OCI-LY3 (cell line): ENCODE measurements around the gene ID1.

ENCODE experiments used
- H2AFZ ChIP-seq: fragments of 200-600, 300-600 bp; shearing (Covaris generic); 2 replicates; pipeline ENCODE4 v1.6.0; 2014; ENCODE audit warnings: antibody characterized with exemption, low read depth, low read length
- H3K27ac ChIP-seq: fragments of 200-600, 300-600 bp; sonication (generic); 2 replicates; pipeline ENCODE4 v1.5.1; 2014; ENCODE audit warnings: mild to moderate bottlenecking, low read length, moderate library complexity, mixed read lengths
- H3K27me3 ChIP-seq: fragments of 200-600, 300-600 bp; sonication (generic); 2 replicates; pipeline ENCODE4 v1.6.1; 2014; ENCODE audit warnings: low read depth, low read length, mixed read lengths
- H3K36me3 ChIP-seq: fragments of 200-600, 300-600 bp; sonication (generic); replicated peaks from 2 replicates; pipeline ENCODE3; 2014; ENCODE audit warnings: low read depth, low read length, mixed read lengths
- H3K4me1 ChIP-seq: fragments of 300-600, 200-600 bp; sonication (generic); 2 replicates; pipeline ENCODE4 v1.6.1; 2014; ENCODE audit warnings: low read length, mixed read lengths
- H3K4me2 ChIP-seq: fragments of 200-600, 300-600 bp; sonication (generic); 2 replicates; pipeline ENCODE4 v1.6.1; 2014; ENCODE audit warnings: low read length, mixed read lengths
- H3K4me3 ChIP-seq: fragments of 300-600, 200-600 bp; sonication (generic); 2 replicates; pipeline ENCODE4 v1.5.1; 2014; ENCODE audit warnings: antibody characterized with exemption, mild to moderate bottlenecking, low read length, moderate library complexity
- H3K79me2 ChIP-seq: fragments of 300-600, 200-600 bp; shearing (Covaris generic); 2 replicates; pipeline ENCODE4 v1.6.1; 2014; ENCODE audit warnings: mild to moderate bottlenecking, low read length, mixed read lengths
- H3K9ac ChIP-seq: fragments of 300-600, 200-600 bp; shearing (Covaris generic); 2 replicates; pipeline ENCODE4 v1.6.0; 2014; ENCODE audit warnings: mild to moderate bottlenecking, low read length, moderate library complexity
- H3K9me3 ChIP-seq: fragments of 200-600, 300-600 bp; shearing (Covaris generic); 2 replicates; pipeline ENCODE4 v1.6.1; 2014; ENCODE audit warnings: low read length, mixed read lengths; ENCODE audit not compliant: insufficient read depth
- H4K20me1 ChIP-seq: fragments of 200-600, 300-600 bp; sonication (generic); 2 replicates; pipeline ENCODE4 v1.6.1; 2016; ENCODE audit warnings: low read length, mixed read lengths; ENCODE audit not compliant: insufficient read depth
- CTCF ChIP-seq: fragments of 200-600, 300-600 bp; sonication (generic); IDR thresholded peaks from 2 replicates; pipeline ENCODE4 v1.5.1; 2014; ENCODE audit warnings: antibody characterized with exemption, low read length, low read depth
- EZH2phosphoT487 ChIP-seq: fragments of 200-600 bp; shearing (Covaris generic); IDR thresholded peaks from 2 replicates; pipeline ENCODE4 v1.6.1; 2018; ENCODE audit warnings: antibody characterized with exemption, mixed run types, low read depth

Gene ID1

GRCh38 chr20:31605031-31605901, at the start of gene ID1:
ID1 (plus strand) TSS chr20:31605289; CDS start chr20:31605388, 99 bp downstream.
- Histone ChIP-seq H3K27ac (peak within 1 kb of the TSS; percentile 66), H3K27me3 (peaks cover 22% of the 10 kb centered on the region; the same call in 1 of the 2 replicates), H3K79me2 (no peaks in the 10 kb centered on the region), H3K4me2 (peak within 1 kb of the TSS; percentile 88), H3K9ac (peak within 1 kb of the TSS; percentile 76), H3K9me3 (no peaks in the 10 kb centered on the region), H4K20me1 (no peaks in the 10 kb centered on the region), H2AFZ (peak within 1 kb of the TSS; percentile 55), H3K4me1 (peaks cover 24% of the 10 kb centered on the region), H3K36me3 (no peaks in the 10 kb centered on the region), H3K4me3 (peak within 1 kb of the TSS; percentile 81)
- TF ChIP-seq EZH2phosphoT487, result no peak
- no peak for TF ChIP-seq CTCF

- no peak overlapping the region for H3K27ac ChIP-seq
These were observed 45.4 kb upstream of the ID1 start for GRCh38 chr20:31559704-31560093.

GRCh38 chr20:31560094-31560745, 44.9 kb upstream of the ID1 start:
- no peak overlapping the region for H2AFZ ChIP-seq
- H3K4me2 ChIP-seq, result no peak overlapping the region
- no peaks in the 10 kb centered on the region for H3K27me3 ChIP-seq
- H3K4me1 ChIP-seq, result no peaks in the 10 kb centered on the region
- peaks cover 1% of the 10 kb centered on the region; the same call in 1 of the 2 replicates for H4K20me1 ChIP-seq
- no peaks in the 10 kb centered on the region for H3K9me3 ChIP-seq
- H3K79me2 ChIP-seq, result no peaks in the 10 kb centered on the region
- no peak overlapping the region for H3K9ac ChIP-seq
- TF ChIP-seq CTCF (peak; percentile 96), EZH2phosphoT487 (no peak)
- H3K36me3 ChIP-seq, result peaks cover 63% of the 10 kb centered on the region
- no peak overlapping the region for H3K27ac ChIP-seq
- no peak overlapping the region for H3K4me3 ChIP-seq

More at GRCh38 chr20:31559704-31560093, 45.4 kb upstream of the ID1 start:
- Histone ChIP-seq H2AFZ (no peak overlapping the region), H3K4me3 (no peak overlapping the region), H3K9me3 (no peaks in the 10 kb centered on the region), H3K9ac (no peak overlapping the region), H3K79me2 (no peaks in the 10 kb centered on the region), H3K4me1 (no peaks in the 10 kb centered on the region), H3K36me3 (peaks cover 68% of the 10 kb centered on the region), H3K27me3 (no peaks in the 10 kb centered on the region), H4K20me1 (peaks cover 4% of the 10 kb centered on the region; the same call in 1 of the 2 replicates), H3K4me2 (no peak overlapping the region)
- no peak for TF ChIP-seq CTCF
- no peak for TF ChIP-seq EZH2phosphoT487
